ENCODE results near the gene ANXA9. TPM values are rescaled to one million over a fixed set of nuclear protein-coding genes. Genes with fewer than 3 reads are reported as not detected.

ANXA9 gene
- total RNA-seq, 1 experiment from 2014 or later = not detected

DNA sequence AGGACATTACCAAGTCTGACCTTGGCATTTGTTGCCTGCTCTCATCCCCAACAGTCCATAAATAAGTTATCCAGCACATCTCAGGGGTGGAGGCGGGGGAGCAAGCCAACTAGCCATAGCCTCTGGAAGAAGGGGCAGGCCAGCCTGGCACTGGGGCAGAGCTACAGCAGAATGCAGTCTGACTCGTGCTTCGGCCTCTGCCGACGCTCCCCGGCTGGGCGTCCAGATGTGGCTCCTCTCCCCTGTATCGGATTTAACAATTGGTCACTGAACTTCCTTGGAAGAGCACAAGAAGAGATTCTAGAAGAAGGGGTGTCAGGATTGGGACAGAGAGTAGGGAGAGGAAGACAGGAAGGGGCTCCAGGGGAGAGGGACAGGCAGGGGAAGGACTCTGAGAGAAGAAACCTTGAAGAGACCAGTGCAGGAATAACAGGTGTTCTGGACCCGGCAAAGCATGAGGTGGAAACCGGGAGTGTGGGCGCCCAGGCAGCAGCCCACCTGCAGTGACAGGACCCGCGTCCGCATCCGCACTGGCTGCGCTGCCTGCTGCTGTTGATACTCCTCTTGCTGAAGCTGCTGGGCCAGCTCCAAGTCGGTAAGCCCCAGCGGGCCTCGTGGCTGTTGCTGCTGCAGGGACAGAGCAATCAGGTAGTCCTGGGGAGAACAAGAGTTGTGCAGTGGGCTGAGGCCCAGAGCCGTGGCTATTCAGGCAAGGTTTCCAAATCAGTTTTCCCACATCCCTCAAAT, 15.2 kb downstream of the ANXA9 start:
- DNase-seq (ENCODE audit: low spot score) = no peak
- no peaks in the 10 kb centered on the region for H3K4me1 ChIP-seq (ENCODE audit: insufficient read depth, low read length, poor library complexity, severe bottlenecking)
- H3K9me3 ChIP-seq (ENCODE audit: low read depth, low read length, poor library complexity, severe bottlenecking) = no peaks in the 10 kb centered on the region
- no TSS peak for BruUV-seq (replicated peaks)
- ChIA-PET POLR2A (ENCODE audit: low non-redundant PET) (no interaction called here), CTCF (interaction anchor here (3.3 kb wide), 1 partner anchor 9 kb away, joined by 26 read pairs; the partner anchor contains the start of gene MINDY1)
- intact Hi-C loops (cut with micrococcal nuclease; ENCODE audit: unreplicated experiment) = loop anchor here (5.0 to 10.0 kb wide), 2 partner anchors 522 to 740 kb away; partner anchors contain the start of gene CA14
- TF ChIP-seq, protein P1, sequence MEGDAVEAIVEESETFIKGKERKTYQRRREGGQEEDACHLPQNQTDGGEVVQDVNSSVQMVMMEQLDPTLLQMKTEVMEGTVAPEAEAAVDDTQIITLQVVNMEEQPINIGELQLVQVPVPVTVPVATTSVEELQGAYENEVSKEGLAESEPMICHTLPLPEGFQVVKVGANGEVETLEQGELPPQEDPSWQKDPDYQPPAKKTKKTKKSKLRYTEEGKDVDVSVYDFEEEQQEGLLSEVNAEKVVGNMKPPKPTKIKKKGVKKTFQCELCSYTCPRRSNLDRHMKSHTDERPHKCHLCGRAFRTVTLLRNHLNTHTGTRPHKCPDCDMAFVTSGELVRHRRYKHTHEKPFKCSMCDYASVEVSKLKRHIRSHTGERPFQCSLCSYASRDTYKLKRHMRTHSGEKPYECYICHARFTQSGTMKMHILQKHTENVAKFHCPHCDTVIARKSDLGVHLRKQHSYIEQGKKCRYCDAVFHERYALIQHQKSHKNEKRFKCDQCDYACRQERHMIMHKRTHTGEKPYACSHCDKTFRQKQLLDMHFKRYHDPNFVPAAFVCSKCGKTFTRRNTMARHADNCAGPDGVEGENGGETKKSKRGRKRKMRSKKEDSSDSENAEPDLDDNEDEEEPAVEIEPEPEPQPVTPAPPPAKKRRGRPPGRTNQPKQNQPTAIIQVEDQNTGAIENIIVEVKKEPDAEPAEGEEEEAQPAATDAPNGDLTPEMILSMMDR (conservative IDR thresholded peaks at IDR 0.05; ENCODE audit: low read depth, low read length) = no peak
- no peak for TF ChIP-seq EZH2 (IDR thresholded peaks at IDR 0.05; ENCODE audit: borderline replicate concordance, low read depth, low read length, poor library complexity, severe bottlenecking)
- no peak overlapping the region for H3K4me3 ChIP-seq (ENCODE audit: low read depth, low read length, poor library complexity, severe bottlenecking)
- H3K27ac ChIP-seq (ENCODE audit: low read depth, low read length, poor library complexity, severe bottlenecking) = no peak overlapping the region
- H3K36me3 ChIP-seq (ENCODE audit: insufficient read depth, low read length, poor library complexity, severe bottlenecking) = peaks cover 2% of the 10 kb centered on the region
- H3K27me3 ChIP-seq (replicated peaks; ENCODE audit: insufficient read depth, low read depth, low read length, poor library complexity) = no peaks in the 10 kb centered on the region

DNA sequence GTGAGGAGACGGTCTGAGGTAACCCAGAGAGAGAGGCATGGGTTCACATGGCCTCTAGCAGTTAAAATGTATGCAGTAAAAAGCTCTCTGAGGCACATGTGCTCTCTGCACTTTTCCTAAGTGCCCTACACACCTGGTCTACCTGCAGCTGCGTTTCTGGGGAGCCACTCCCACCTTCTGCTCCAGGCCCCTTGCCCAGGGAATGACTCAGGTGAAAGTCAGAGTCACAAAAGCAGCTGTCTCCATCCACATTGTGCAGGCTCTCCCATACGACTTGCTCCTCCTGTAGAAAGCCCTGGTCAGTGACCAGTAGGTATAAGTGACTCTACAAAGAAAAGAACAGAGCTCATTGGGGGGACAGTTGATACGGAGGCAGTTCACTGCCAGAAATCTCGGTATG, 15.9 kb downstream of the ANXA9 start:
- no peaks in the 10 kb centered on the region for H3K9me3 ChIP-seq (ENCODE audit: low read depth, low read length, poor library complexity, severe bottlenecking)
- CTCF ChIA-PET = interaction anchor here (3.3 kb wide), 1 partner anchor 8 kb away, joined by 26 read pairs; the partner anchor contains the start of gene MINDY1
- intact Hi-C loops (cut with micrococcal nuclease; ENCODE audit: unreplicated experiment) = loop anchor here (5.0 to 10.0 kb wide), 2 partner anchors 523 to 741 kb away; partner anchors contain the start of gene CA14

DNA sequence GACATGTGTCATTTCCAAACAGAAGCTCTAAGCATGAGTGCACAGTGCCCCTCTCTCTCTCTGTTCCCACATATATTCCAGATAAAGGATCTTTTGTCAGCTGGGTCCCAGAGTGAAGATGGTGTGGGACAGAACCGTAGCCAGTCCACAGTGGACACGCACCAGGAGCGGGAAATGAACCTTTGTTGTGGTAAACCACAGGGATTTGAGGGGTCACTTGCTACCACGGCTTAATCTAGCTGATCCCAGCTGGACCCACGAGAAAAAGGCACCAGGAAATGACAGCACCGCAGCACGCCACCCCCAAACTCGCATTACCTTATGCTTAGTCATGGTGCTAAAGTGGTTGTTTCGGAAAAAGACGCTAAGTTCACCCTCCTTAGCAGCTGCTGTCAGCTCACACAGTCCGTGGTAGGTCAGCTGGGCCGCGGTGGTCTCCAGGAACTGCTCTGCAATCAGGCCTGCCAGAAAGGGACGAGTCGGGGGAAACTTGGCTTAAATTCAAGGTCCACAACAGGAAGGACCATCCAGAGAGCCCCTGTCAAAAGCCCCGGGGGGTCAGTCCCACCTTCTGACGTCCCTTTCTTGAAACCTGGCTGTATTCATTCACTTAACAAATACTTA, 17.1 kb downstream of the ANXA9 start:
- BruUV-seq (replicated peaks) = no TSS peak
- Histone ChIP-seq H3K4me1 (ENCODE audit: insufficient read depth, low read length, poor library complexity, severe bottlenecking) (no peaks in the 10 kb centered on the region), H3K9me3 (ENCODE audit: low read depth, low read length, poor library complexity, severe bottlenecking) (no peaks in the 10 kb centered on the region), H3K36me3 (ENCODE audit: insufficient read depth, low read length, poor library complexity, severe bottlenecking) (peaks cover 2% of the 10 kb centered on the region), H3K27ac (ENCODE audit: low read depth, low read length, poor library complexity, severe bottlenecking) (no peak overlapping the region), H3K27me3 (replicated peaks; ENCODE audit: insufficient read depth, low read depth, low read length, poor library complexity) (no peaks in the 10 kb centered on the region), H3K4me3 (ENCODE audit: low read depth, low read length, poor library complexity, severe bottlenecking) (no peak overlapping the region)
- intact Hi-C loops (cut with micrococcal nuclease; ENCODE audit: unreplicated experiment) = loop anchor here (5.0 to 10.0 kb wide), 2 partner anchors 524 to 742 kb away; partner anchors contain the start of gene CA14
- ChIA-PET POLR2A (ENCODE audit: low non-redundant PET) (no interaction called here), CTCF (no interaction called here)
- no peak for TF ChIP-seq EZH2 (IDR thresholded peaks at IDR 0.05; ENCODE audit: borderline replicate concordance, low read depth, low read length, poor library complexity, severe bottlenecking)
- TF ChIP-seq, protein P1 (conservative IDR thresholded peaks at IDR 0.05; ENCODE audit: low read depth, low read length) = no peak
- DNase-seq (ENCODE audit: low spot score) = no peak

More for the DNA sequence above, 15.9 kb downstream of the ANXA9 start:
- H3K36me3 ChIP-seq (ENCODE audit: insufficient read depth, low read length, poor library complexity, severe bottlenecking) = peaks cover 2% of the 10 kb centered on the region
- no peak overlapping the region for H3K27ac ChIP-seq (ENCODE audit: low read depth, low read length, poor library complexity, severe bottlenecking)
- TF ChIP-seq EZH2 (IDR thresholded peaks at IDR 0.05; ENCODE audit: borderline replicate concordance, low read depth, low read length, poor library complexity, severe bottlenecking) = no peak
- TF ChIP-seq, protein P1 (conservative IDR thresholded peaks at IDR 0.05; ENCODE audit: low read depth, low read length) = no peak
- no peak for DNase-seq (ENCODE audit: low spot score)
- no peaks in the 10 kb centered on the region for H3K4me1 ChIP-seq (ENCODE audit: insufficient read depth, low read length, poor library complexity, severe bottlenecking)
- POLR2A ChIA-PET (ENCODE audit: low non-redundant PET) = no interaction called here
- no peaks in the 10 kb centered on the region for H3K27me3 ChIP-seq (replicated peaks; ENCODE audit: insufficient read depth, low read depth, low read length, poor library complexity)
- no peak overlapping the region for H3K4me3 ChIP-seq (ENCODE audit: low read depth, low read length, poor library complexity, severe bottlenecking)
- BruUV-seq (replicated peaks) = no TSS peak

Data from A673 (cell line).